ENCODE results near the gene MCOLN3.
"Not testable (repeated sequence)": the region's sequence is repeated elsewhere in the genome, so short reads cannot be mapped to it uniquely, and the experiment has no call there.

The MCOLN3 gene

GRCh38 chr1:84996846-84997666, 51.2 kb downstream of the MCOLN3 start, which contains the start of gene MCOLN2:
Gene MCOLN2 (minus strand): TSS chr1:84997113. CDS start chr1:84996872, 241 bp downstream.
- Histone ChIP-seq H3K27ac (no peak within 1 kb of the TSS), H3K36me3 (replicated peaks) (no peaks in the 10 kb centered on the region), H3K4me3 (ENCODE audit: low read depth, low read length) (peak within 1 kb of the TSS; percentile 56), H3K27me3 (replicated peaks) (peaks cover 63% of the 10 kb centered on the region)
- in situ Hi-C loops (cut with HindIII; ENCODE audit: low pct_ligation_motif_present, low sequenced_read_pairs) = no loop called here
- no peak for TF ChIP-seq CTCF (IDR thresholded peaks at IDR 0.05; ENCODE audit: low read depth, low read length, missing control alignments)
- DNase-seq = no peak

- Histone ChIP-seq H3K4me3 (ENCODE audit: low read depth, low read length) (no peak overlapping the region), H3K36me3 (replicated peaks) (no peaks in the 10 kb centered on the region), H3K27ac (no peak overlapping the region), H3K27me3 (replicated peaks) (peaks cover 59% of the 10 kb centered on the region)
- in situ Hi-C loops (cut with HindIII; ENCODE audit: low pct_ligation_motif_present, low sequenced_read_pairs) = no loop called here
- no peak for DNase-seq
- no peak for TF ChIP-seq CTCF (IDR thresholded peaks at IDR 0.05; ENCODE audit: low read depth, low read length, missing control alignments)
Measured at GRCh38 chr1:84995484-84996334, 52.6 kb downstream of the MCOLN3 start.

- in situ Hi-C loops (cut with HindIII; ENCODE audit: low pct_ligation_motif_present, low sequenced_read_pairs) = no loop called here
- H3K36me3 ChIP-seq (replicated peaks) = no peaks in the 10 kb centered on the region
- TF ChIP-seq CTCF (IDR thresholded peaks at IDR 0.05; ENCODE audit: low read depth, low read length, missing control alignments) = no peak
- no peak overlapping the region for H3K4me3 ChIP-seq (ENCODE audit: low read depth, low read length)
- H3K27ac ChIP-seq = no peak overlapping the region
- peaks cover 24% of the 10 kb centered on the region for H3K27me3 ChIP-seq (replicated peaks)
- DNase-seq = no peak
Measured at GRCh38 chr1:84991097-84991920, 57.0 kb downstream of the MCOLN3 start.

- no peaks in the 10 kb centered on the region for H3K36me3 ChIP-seq (replicated peaks)
- no peak for TF ChIP-seq CTCF (IDR thresholded peaks at IDR 0.05; ENCODE audit: low read depth, low read length, missing control alignments)
- peaks cover 11% of the 10 kb centered on the region for H3K27me3 ChIP-seq (replicated peaks)
- no peak overlapping the region for H3K4me3 ChIP-seq (ENCODE audit: low read depth, low read length)
- in situ Hi-C loops (cut with HindIII; ENCODE audit: low pct_ligation_motif_present, low sequenced_read_pairs) = no loop called here
- H3K27ac ChIP-seq = no peak overlapping the region
- no peak for DNase-seq
Measured at GRCh38 chr1:84988588-84988987, 59.7 kb downstream of the MCOLN3 start.

GRCh38 chr1:84986561-84986960, 61.7 kb downstream of the MCOLN3 start:
- H3K27me3 ChIP-seq (replicated peaks); H3K4me3 ChIP-seq (ENCODE audit: low read depth, low read length); H3K27ac ChIP-seq; in situ Hi-C loops (cut with HindIII; ENCODE audit: low pct_ligation_motif_present, low sequenced_read_pairs); DNase-seq; H3K36me3 ChIP-seq (replicated peaks): not testable (repeated sequence)
